Gastroesophageal sphincter (tissue), 3 donors: ENCODE results near the gene HECW1.

Experiments
- POLR2A ChIP-seq, 2 donors: fragments of 450-650 bp; IDR thresholded peaks; one replicate each; pipeline ENCODE4 v1.6.1; 2017; ENCODE audit warnings: antibody characterized with exemption in 2 of 2, mild to moderate bottlenecking in 2 of 2, moderate library complexity in 1 of 2
- POLR2AphosphoS5 ChIP-seq: sonication (generic); formaldehyde crosslinking; IDR thresholded peaks from one replicate; pipeline ENCODE4 v1.6.1; 2017; ENCODE audit warnings: antibody characterized with exemption
- TF ChIP-seq, protein P1 (sequence below), 4 experiments: fragments of 200-600 bp in 2 of 4; fragments of 450-650 bp in 2 of 4; sonication (generic) in 1 of 4; IDR thresholded peaks; one replicate each; pipeline ENCODE4 v1.5.1; 2017 to 2019; ENCODE audit warnings: antibody characterized with exemption in 4 of 4, mild to moderate bottlenecking in 2 of 4, moderate library complexity in 2 of 4

DNA sequence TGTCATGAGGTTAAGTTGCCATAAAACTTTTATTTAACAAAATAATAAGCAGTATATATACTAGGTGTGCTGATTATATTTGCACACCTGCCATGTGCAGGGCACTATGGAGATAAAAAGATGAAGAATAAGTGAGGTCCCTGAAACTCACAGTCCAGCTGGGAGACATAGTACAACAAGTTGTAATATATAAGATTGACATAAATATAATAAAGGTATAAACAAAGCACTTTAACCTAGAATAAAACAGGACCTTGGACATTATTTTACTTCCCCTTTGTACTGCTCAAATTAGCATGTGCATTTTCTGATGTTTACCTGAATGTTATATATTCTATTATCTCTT lies 476.7 kb downstream of the HECW1 start:
- TF ChIP-seq, protein P1, sequence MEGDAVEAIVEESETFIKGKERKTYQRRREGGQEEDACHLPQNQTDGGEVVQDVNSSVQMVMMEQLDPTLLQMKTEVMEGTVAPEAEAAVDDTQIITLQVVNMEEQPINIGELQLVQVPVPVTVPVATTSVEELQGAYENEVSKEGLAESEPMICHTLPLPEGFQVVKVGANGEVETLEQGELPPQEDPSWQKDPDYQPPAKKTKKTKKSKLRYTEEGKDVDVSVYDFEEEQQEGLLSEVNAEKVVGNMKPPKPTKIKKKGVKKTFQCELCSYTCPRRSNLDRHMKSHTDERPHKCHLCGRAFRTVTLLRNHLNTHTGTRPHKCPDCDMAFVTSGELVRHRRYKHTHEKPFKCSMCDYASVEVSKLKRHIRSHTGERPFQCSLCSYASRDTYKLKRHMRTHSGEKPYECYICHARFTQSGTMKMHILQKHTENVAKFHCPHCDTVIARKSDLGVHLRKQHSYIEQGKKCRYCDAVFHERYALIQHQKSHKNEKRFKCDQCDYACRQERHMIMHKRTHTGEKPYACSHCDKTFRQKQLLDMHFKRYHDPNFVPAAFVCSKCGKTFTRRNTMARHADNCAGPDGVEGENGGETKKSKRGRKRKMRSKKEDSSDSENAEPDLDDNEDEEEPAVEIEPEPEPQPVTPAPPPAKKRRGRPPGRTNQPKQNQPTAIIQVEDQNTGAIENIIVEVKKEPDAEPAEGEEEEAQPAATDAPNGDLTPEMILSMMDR (IDR thresholded peaks at IDR 0.05), result no peak
- no peak for TF ChIP-seq POLR2A (IDR thresholded peaks at IDR 0.05)
- TF ChIP-seq POLR2AphosphoS5, result no peak
